DND-41 (cell line): Measurements from ENCODE around the gene OR4D11.

ENCODE experiments used
- EZH2 ChIP-seq: IDR thresholded peaks from 3 replicates; pipeline ENCODE4 v1.6.1; 2012; ENCODE audit warnings: borderline replicate concordance, low read depth, mild to moderate bottlenecking, moderate library complexity, low read length, inconsistent platforms; ENCODE audit not compliant: severe bottlenecking
- TF ChIP-seq, protein P1 (sequence below): IDR thresholded peaks from 2 replicates; pipeline ENCODE4 v1.5.1; 2012; ENCODE audit warnings: borderline replicate concordance, low read length, moderate library complexity, mild to moderate bottlenecking; ENCODE audit not compliant: poor library complexity, severe bottlenecking; ENCODE audit errors: extremely low read depth

DNA sequence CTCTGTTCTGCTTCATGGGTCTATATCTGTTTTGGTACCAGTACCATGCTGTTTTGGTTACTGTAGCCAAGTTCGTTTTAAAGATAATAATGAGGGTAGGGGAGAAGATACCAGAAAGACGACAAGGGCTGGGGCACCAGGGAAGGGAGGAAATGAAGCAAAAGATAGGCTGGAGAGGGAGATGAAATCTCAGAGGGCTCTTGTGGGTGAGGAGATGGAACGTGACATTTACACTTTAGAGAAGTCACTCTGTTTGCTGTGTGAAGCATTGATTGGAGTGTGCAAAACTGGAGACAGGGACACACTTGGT is 41.4 kb downstream of the OR4D11 start:
- TF ChIP-seq, protein P1, sequence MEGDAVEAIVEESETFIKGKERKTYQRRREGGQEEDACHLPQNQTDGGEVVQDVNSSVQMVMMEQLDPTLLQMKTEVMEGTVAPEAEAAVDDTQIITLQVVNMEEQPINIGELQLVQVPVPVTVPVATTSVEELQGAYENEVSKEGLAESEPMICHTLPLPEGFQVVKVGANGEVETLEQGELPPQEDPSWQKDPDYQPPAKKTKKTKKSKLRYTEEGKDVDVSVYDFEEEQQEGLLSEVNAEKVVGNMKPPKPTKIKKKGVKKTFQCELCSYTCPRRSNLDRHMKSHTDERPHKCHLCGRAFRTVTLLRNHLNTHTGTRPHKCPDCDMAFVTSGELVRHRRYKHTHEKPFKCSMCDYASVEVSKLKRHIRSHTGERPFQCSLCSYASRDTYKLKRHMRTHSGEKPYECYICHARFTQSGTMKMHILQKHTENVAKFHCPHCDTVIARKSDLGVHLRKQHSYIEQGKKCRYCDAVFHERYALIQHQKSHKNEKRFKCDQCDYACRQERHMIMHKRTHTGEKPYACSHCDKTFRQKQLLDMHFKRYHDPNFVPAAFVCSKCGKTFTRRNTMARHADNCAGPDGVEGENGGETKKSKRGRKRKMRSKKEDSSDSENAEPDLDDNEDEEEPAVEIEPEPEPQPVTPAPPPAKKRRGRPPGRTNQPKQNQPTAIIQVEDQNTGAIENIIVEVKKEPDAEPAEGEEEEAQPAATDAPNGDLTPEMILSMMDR: no peak
- TF ChIP-seq EZH2: no peak
